SK-N-SH treated with all-trans-retinoic acid at 6 μM for 48 hours (cell line): ENCODE results near the gene COMT.

Experiments
- CSDC2 ChIP-seq: fragments of 250-450 bp; sonication (Bioruptor Pico); IDR thresholded peaks from 2 replicates; pipeline ENCODE4 v1.5.0; 2020; ENCODE audit warnings: mild to moderate bottlenecking, moderate library complexity
- CSRNP3 ChIP-seq: fragments of 250-450 bp; sonication (Bioruptor Pico); IDR thresholded peaks from 2 replicates; pipeline ENCODE4 v1.5.1; 2021; ENCODE audit warnings: mild to moderate bottlenecking, moderate library complexity
- ESRRG ChIP-seq: fragments of 250-450 bp; sonication (Bioruptor Pico); IDR thresholded peaks from 2 replicates; pipeline ENCODE4 v1.6.1; 2021; ENCODE audit warnings: mild to moderate bottlenecking
- PPARA ChIP-seq: fragments of 250-450 bp; sonication (Bioruptor Pico); IDR thresholded peaks from 2 replicates; pipeline ENCODE4 v1.5.0; 2020; ENCODE audit warnings: mild to moderate bottlenecking, borderline replicate concordance
- SNAI2 ChIP-seq: fragments of 250-450 bp; sonication (Bioruptor Pico); IDR thresholded peaks from 2 replicates; pipeline ENCODE4 v1.5.0; 2020; ENCODE audit warnings: mild to moderate bottlenecking, moderate library complexity
- TOX ChIP-seq: fragments of 250-450 bp; sonication (Bioruptor Pico); IDR thresholded peaks from 2 replicates; pipeline ENCODE4 v1.8.0; 2021; ENCODE audit warnings: mild to moderate bottlenecking, moderate library complexity, borderline replicate concordance
- ZC3H10 ChIP-seq: fragments of 250-450 bp; sonication (Bioruptor Pico); IDR thresholded peaks from 2 replicates; pipeline ENCODE4 v1.5.1; 2021; ENCODE audit warnings: mild to moderate bottlenecking, moderate library complexity
- ZNF70 ChIP-seq: fragments of 450-650 bp; formaldehyde crosslinking; IDR thresholded peaks from 2 replicates; pipeline ENCODE4 v1.5.0; 2020; ENCODE audit warnings: mild to moderate bottlenecking, moderate library complexity
- TF ChIP-seq, protein P1 (sequence below): fragments of 250-450 bp; sonication (Bioruptor Pico); IDR thresholded peaks from 2 replicates; pipeline ENCODE4 v1.8.0; 2020; ENCODE audit warnings: mild to moderate bottlenecking, moderate library complexity, borderline replicate concordance

GRCh38 chr22:19962246-19962908 lies 20.8 kb downstream of the COMT start:
- no peak for TF ChIP-seq SNAI2 (CRISPR knock-in tag)
- no peak for TF ChIP-seq ESRRG
- TF ChIP-seq CSDC2: no peak
- no peak for TF ChIP-seq TOX (CRISPR knock-in tag)
- no peak for TF ChIP-seq ZC3H10 (CRISPR knock-in tag)
- no peak for TF ChIP-seq CSRNP3 (CRISPR knock-in tag)
- TF ChIP-seq ZNF70 (CRISPR knock-in tag): no peak
- TF ChIP-seq, protein P1, sequence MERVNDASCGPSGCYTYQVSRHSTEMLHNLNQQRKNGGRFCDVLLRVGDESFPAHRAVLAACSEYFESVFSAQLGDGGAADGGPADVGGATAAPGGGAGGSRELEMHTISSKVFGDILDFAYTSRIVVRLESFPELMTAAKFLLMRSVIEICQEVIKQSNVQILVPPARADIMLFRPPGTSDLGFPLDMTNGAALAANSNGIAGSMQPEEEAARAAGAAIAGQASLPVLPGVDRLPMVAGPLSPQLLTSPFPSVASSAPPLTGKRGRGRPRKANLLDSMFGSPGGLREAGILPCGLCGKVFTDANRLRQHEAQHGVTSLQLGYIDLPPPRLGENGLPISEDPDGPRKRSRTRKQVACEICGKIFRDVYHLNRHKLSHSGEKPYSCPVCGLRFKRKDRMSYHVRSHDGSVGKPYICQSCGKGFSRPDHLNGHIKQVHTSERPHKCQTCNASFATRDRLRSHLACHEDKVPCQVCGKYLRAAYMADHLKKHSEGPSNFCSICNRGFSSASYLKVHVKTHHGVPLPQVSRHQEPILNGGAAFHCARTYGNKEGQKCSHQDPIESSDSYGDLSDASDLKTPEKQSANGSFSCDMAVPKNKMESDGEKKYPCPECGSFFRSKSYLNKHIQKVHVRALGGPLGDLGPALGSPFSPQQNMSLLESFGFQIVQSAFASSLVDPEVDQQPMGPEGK: no peak
- no peak for TF ChIP-seq PPARA (CRISPR knock-in tag)
